HG02884 (cell line): ENCODE measurements around the gene SS18L1.

Source experiments
- ATAC-seq: cut with Tn5 transposase; IDR thresholded peaks from one replicate; pipeline ENCODE4 v1.9.1; 2021; ENCODE audit warnings: mild to moderate bottlenecking, moderate library complexity; ENCODE audit not compliant: unreplicated experiment

The SS18L1 gene

DNA sequence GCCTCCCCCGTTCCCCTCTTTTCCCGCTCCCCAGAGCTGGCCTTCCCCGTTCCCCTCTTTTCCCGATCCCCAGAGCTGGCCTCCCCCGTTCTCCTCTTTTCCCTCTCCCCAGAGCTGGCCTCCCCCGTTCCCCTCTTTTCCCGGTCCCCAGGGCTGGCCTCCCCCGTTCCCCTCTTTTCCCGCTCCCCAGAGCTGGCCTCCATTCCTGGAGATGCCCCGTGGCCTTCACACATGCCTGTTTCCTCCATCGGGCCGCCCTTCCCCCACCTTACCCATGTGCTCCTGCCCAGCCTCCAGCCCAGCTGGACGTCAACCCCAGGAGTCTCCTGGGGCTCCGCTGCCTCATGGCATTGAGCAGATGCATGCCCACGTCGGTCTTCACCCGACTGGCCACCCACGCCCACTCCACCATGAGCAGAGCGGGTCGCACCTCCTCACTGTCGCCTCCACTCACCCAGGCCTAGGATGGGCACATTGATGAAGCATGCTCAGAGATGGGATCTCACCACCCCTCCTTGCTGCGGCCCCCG, 8.3 kb downstream of the SS18L1 start:
- ATAC-seq = no peak

DNA sequence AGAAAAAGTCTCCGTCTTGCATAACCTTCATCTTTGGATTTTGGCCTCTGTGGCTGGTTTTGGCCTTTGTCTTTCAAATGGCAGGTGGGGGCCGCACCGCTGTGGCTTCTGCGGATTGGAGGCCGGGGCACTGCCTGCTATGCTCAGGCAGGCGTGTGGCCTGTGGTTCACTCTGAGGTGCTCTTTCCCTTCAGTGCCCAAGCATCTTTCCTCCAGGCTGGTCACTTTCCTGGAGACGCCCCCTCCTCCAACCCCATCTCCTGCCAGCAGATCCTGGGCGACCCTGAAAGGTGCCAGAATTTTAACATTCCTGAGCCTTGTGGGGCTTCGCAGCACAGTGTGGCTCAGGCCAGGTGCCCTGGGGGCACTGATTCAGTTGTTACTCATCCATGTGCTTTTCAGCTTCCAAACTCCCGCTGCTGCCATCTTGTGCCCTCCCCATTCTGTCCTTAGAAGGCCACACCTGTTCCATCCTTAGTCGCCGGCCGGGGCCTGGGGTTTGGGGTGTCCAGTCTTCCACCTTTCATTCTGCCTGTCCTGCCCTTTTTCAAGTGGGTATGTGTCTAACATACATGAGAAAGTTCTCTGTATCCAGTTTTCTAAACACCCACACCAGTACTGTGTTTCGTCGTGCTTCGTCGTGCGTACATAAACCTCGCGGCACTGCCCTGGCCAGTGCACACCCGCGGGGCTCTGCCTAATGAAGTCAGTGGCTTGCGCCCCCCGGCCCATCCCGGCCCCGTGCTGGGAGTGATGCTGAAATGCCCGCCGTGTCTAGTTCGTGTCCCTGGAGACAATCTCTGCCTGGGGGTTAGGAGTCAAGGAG, 12.1 kb downstream of the SS18L1 start:
- ATAC-seq = no peak

DNA sequence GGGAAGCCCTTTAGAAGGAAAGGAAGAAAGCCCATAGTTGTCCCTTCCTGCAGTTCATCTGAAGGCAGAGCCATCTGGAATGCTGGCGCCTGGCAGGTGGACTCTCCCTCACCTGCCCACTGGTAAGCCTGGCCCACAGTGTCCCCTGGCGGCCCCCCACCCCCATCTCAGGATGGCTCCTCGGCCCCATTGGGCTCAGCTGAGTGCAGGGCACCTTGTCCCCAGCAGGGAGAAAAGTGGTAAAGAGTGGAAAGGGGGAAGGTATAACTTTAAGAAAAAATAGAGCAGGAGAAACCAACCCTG, 12.6 kb downstream of the SS18L1 start:
- no peak for ATAC-seq

DNA sequence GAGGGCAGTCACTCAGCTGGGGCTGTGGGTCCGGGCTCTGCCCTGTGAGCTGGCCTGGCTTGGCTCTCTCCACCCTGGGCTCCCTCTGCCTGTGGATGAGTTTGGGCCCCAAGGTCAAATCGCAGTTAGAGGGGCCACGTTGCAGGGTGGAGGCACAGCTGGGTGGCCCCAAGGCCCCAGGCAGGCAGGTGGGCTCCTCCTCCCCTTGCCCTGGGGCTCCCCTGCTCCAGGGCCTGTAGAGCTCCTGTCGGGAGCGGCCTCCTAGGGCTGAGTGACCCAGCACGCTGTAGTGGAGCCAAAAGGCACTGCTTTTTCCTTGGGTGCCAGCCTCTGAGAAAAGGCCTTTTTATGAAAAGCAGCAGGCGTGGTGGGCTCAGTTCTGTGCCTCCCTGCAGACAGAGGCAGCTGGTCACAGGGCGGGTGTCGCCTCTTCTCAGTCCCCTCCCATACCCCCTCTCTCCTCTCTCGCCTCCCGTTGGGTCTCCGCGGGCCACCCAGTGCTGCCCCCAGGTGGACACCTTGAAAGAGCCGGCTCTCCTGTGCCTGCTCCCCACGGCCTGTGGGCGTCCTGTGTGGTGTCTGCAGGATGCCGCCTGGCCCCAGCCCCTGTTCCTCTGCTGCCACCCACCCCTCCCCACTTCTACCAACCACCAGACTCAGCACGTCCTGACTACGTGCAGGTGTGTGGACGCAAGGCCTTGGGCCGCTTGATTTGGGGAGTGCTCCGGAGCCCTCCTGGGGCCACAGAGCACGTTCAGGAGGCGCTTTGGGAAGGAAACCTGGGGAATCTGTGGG, 13.2 kb downstream of the SS18L1 start:
- no peak for ATAC-seq

DNA sequence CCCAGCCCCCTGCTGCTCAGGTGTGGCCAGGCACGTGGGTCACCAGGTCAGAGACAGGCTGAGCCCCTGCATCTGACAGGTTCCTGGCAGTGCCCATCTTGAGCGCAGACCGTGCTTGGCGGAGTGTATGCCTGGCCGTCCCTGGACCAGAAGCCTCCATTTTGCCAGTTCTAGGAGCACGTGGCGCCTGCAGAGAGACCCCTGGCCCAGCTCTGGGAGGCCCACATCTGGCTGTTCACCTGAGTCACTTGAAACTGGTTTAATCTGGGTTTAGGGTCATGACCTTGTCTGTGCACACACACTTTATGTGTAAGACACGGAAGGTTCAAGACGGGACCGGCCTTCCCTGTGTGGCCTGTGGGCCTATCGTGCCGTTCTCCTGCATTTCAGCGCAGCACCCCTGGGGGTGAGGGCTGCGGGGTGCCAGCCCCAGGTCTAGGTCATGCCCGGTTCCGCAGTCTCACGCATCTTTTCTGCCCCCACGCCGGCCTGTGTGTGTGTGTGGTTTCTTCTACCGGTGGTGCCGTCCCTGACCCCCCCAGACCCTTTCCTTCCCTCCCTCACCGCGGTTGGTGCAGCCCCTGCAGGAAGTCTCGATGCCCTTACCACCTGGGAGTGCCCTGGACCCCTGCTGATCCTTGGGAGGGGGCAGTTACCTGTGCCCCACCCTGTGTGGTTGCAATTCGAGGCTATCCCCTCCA, 14.0 kb downstream of the SS18L1 start:
- no peak for ATAC-seq

DNA sequence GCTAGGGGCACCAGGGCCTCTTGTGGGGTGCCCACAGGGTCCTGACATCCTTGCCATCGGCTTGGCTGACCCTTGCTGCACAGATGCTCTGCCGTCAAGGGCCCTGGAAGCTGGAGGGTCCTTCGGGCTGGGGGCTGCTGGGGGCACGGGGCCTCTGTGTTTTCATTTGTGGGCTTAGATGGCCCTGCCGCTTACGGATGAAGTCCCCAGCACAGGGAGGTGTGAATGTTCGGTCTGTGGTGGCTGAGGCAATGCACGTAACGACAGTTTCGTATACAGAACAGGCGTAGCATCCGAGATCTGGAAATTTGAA, 14.5 kb downstream of the SS18L1 start:
- ATAC-seq = no peak

DNA sequence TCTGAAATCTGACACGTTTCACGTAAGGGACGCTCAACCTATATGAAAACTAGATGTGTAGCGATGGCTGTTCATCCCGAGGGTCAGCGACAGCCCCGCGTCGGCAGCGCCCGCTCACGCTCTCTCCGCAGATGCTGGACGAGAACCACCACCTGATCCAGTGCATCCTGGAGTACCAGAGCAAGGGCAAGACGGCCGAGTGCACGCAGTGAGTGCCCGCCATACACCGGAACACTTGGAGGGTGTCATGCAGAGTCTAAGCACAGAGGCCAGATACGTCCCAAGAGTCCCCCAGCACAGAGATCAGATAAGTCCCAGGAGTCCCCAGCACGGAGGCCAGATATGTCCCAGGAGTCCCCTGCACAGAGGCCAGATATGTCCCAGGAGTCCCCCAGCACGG, 15.0 kb downstream of the SS18L1 start:
- ATAC-seq = no peak

DNA sequence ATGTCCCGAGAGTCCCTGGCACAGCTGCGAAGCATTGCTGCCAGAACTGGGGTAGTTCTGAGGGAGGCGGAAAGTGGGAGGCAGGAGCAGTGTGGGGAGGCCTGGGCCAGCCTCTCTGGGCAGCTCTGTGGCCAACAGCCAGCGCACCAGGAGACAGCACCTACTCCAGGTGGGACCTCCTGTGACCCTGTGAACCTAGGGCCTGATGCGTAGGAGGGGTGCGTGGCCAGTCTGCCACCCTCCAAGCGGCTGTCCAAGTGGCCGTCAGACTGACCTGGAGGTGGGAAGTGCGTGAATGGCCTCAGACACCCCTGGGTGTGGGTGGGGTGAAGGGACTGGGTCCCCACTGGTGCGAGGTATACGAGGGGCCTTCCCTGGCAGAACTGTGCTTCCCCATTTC, 15.5 kb downstream of the SS18L1 start:
- no peak for ATAC-seq

DNA sequence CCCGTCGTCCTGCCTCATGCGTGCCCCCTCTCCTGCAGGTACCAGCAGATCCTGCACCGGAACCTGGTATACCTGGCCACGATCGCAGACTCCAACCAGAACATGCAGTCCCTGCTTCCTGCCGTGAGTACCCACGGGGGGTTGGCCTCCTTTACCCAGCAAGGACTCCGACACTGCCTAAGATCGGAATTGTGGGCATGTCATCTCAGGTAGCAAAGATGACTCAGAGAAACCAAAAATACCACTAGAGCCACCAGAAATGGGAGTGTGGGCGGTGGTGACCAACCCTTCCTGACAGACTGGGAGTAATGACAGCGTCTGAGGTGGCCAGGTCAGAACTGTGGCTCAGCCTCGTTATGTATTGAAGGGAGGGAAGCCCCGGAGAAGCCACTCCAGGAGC, 16.3 kb downstream of the SS18L1 start:
- no peak for ATAC-seq

DNA sequence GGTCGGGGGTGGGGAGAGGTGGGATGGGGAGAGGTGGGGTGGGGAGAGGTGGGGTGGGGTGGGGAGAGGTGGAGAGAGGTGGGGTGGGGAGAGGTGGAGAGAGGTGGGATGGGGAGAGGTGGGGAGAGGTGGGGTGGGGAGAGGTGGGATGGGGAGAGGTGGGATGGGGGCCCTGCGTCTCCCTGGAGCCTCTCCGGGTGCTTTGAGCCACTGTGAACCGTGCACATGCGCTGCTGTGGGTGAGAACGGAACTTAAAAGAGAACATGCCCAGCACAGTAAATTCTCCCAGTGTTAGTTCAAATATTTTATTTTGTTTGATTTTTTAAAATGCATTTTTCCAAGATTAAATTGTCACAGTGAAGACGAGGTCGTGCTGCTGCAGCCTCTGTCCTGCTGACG, 16.7 kb downstream of the SS18L1 start:
- no peak for ATAC-seq

DNA sequence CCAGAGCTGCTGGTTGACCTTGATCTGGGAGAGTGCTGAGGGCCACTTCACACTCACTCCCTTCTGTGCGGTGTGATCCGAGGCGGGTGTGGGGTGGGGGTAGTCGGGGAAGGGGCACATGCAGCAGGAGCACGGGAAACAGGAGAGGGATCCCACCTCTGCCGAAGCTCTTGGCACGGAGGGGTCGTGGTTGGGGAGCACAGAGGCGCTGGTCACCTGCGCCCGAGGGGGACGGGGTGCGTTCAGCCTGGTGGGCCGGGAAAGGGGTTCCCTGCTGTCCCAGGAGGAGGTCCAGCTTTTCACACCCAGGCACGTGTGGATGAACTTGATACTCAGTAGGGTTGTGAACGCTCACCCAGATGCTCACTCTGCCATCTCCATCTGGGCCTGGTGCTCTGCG, 17.3 kb downstream of the SS18L1 start:
- ATAC-seq = no peak

DNA sequence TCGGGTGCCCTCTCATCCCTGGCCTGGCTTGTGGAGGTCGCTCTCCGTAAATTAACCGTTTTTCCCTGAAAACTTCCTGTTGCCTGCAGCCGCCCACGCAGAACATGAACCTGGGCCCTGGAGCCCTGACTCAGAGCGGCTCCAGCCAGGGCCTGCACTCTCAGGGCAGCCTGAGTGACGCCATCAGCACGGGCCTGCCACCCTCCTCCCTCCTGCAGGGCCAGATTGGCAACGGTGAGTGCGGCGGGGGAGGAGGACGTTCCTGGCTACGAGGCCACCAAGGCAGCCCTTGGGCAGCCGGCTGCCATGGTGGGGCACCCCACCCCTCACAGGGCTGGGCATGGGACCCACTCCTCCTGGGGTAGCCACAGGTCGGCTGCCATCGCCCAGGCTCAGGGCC, 17.8 kb downstream of the SS18L1 start:
- no peak for ATAC-seq

DNA sequence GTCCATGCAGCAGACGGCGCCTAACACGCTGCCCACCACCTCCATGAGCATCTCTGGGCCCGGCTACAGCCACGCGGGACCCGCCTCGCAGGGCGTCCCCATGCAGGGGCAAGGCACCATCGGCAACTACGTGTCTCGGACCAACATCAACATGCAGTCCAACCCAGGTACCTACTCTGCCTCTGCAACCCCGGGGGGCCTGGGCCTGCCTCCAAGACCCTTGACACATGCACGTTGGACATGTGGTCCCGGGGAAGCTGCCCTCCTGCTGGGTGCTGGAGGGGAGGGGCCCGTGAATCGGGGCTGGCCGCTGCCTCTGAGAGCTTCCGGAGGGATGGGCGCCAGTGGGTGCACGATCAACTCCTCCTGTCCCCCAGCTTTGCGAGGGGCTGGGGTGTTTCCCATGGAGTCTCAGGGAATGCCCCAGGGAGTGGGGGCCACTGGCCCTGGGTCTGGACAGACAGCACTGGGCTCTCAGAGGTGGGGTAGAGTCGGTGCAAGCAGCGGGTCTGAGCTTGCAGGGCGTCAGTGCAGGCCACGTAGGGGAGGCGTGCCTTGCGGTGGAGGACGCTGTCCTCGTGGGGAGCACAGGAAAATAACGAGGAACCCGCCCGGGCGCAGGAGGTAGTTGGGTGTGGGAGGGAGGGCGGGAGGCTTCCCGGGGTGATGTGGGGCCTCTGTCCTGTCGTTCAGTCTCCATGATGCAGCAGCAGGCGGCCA, 19.4 kb downstream of the SS18L1 start:
- ATAC-seq = no peak

DNA sequence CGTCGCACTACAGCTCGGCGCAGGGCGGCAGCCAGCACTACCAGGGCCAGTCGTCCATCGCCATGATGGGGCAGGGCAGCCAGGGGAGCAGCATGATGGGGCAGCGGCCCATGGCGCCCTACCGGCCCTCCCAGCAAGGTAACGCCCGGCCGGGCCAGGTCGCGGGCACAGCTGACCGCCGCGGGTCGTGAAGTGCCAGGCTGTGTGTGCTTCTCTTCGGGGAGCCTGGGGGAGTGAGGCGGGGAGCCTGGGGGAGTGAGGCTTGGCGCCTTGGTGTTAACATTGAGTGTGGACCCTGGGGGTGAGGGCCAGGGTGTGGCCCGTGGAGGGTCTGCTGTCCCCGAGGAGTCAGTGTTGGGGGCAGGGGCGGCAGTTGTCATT, 19.9 kb downstream of the SS18L1 start:
- no peak for ATAC-seq

DNA sequence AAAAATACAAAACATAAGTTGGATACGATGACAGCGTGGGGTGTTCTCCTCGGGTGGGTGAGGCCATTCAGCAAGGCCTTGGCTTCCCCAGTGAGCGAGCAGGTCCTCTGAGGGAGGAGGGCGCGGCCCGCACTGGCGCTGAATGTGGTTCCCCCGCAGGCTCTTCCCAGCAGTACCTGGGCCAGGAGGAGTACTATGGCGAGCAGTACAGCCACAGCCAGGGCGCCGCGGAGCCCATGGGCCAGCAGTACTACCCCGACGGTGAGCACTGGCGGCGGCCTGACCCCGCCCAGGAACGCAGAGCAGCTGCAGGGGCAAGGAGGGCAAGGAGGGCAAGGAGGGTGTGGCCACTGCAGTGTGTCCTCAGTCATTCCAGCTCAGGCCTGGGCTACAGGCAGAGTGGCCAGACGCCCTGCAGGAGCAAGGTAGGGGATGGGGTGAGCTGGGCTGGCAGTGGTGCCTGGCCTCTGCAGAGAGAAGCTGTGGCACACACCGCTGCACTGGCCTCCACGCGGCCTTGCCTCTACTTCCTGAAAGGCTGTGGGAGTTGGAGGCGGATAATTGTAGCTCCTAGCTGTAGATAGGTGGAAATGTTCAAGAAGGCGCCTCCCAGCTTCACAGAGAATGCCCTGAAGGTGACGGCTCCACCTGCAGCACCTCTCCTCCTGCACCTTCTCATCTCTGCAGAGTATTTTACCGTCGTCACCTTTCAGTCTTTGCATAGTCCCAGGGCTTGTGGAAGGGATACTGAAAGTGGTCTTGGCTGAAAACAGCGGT, 20.6 kb downstream of the SS18L1 start:
- ATAC-seq = no peak

DNA sequence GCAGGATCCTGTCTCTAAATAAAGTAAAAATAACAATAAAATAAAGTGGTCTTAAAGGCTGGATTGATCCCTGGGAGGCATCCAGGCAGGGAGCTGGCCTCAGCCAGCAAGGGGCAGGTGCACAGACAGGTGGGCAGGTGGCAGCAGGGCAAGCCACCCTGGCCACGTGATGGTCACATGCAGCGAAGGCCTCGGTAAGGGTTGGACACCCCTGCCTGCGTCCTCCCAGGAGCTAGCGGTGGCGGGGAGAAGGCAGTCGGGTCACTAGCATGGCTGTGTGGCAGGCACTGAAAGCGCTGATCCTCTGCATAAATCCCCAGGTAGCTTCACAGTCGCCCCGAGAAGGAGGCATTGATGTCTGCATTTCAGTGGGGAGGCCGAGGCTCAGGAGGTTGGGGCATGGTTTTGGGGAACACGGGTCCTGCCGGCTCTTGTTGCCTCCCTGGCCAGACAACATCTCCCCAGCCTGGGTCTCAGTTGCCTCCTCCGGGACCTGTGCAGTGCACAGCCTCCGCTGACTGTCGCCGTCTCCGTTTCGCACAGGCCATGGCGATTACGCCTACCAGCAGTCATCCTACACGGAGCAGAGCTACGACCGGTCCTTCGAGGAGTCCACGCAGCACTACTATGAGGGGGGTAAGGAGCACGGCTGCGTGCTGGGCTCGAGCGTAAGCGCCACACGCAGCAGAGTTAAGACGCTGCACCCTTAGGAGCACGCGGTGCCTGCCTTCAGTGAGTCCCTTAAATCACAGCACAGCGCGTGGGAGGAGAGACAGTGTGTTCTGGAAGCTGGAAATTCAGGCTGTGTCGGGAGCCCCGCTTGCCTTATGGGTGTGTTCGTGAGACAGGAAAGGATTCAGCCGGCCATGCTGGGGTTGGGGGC, 21.6 kb downstream of the SS18L1 start:
- no peak for ATAC-seq

DNA sequence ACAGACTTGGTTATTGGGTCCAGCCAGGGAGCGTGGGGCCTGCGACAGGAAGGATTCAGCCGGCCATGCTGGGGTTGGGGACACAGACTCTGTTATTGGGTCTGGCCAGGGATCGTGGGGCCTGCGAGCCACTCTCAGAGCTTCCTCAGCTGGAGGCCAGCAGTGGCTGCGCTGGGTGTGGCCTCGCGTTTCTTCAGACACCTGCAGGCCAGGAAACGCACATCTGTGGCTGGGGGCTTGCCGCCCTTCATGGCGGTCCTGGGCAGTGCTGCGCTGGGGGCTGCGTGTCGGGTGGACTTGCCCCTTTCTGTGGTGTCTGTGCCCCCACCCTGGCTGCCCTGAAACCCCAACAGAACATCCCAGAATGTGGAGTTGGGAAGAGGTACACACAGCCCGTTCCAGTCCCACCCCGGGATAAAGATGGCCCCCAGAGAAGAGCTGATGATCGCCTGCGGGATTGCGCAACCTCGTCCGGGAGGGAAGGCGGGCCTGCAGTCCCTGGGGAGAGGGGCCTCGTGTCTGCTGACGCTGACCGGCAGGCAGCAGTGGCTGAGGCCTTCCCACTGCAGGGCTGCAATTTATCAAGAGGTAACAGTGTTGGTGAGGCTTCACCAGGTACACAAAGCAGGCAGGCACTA, 22.3 kb downstream of the SS18L1 start:
- no peak for ATAC-seq

DNA sequence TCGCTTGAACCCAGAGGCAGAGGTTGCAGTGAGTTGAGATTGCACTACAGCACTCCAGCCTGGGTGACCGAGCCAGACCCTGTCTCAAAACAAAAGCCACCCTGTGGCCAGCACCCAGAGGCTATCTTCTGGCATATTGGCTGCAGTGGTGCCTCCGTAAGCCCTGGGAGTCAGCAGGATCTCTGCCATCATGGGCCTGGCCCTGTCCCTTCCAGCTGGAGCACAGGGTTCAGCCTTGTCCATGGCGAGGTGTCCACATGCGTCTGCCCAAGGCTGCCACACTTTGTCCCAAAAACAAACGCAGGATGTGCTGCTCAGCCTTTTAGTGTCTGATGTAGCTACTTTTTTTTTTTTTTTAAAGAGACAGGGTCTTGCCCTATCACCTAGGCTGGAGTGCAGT, 23.9 kb downstream of the SS18L1 start:
- ATAC-seq = no peak

DNA sequence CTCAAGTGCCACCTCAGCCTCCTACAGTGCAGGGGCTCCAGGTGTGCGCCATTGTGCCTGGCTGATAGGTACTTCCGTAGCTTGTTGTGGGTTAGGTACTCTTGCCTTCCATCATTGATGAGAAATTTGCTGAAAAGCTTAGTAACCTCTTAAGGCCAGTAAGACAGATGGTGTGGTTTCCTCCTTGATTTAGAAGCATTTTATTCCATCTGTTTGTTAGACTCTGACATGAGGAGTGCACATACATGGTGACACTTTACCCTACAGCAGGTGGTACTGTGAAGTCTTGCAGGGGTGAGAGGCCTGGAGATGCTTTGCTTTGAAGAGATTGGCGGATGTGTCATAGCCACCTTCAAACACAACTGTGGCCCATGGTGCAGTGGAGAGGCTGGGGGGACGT, 24.5 kb downstream of the SS18L1 start:
- no peak for ATAC-seq
